DOHH2 (cell line): ENCODE results near the gene CACNA1B.

Source experiments
- CTCF ChIP-seq: fragments of 200-600 bp; sonication (generic); IDR thresholded peaks from one replicate; pipeline ENCODE4 v1.5.1; 2014; ENCODE audit warnings: antibody characterized with exemption, mild to moderate bottlenecking, low read depth, low read length; ENCODE audit not compliant: poor library complexity, severe bottlenecking
- EZH2phosphoT487 ChIP-seq: fragments of 200-600 bp; sonication (generic); IDR thresholded peaks from 2 replicates; pipeline ENCODE4 v1.6.1; 2017; ENCODE audit warnings: borderline replicate concordance, mild to moderate bottlenecking, antibody characterized with exemption, low read length, moderate library complexity, mixed read lengths

GRCh38 chr9:137924761-137925369 lies 47.3 kb downstream of the CACNA1B start:
- TF ChIP-seq CTCF (no peak), EZH2phosphoT487 (no peak)
